Uterus (tissue), 4 donors: Measurements from ENCODE around the gene PPP1R3D. TPM values are rescaled to one million over a fixed set of nuclear protein-coding genes. Genes with fewer than 3 reads are reported as not detected.

Source experiments
- DNase-seq, 2 donors: peaks; one replicate each; pipeline ENCODE4 v3.0.0-alpha.2; 2019 to 2020
- H3K27ac ChIP-seq, 2 donors: fragments of 200-600 bp; sonication (generic); 1 replicate in 1 of 2; 2 replicates in 1 of 2; pipeline ENCODE4 v1.5.1; 2016 to 2018
- H3K27me3 ChIP-seq, 2 donors: fragments of 200-600 bp; sonication (generic); one replicate each; pipeline ENCODE4 v1.5.1; 2018 to 2019; ENCODE audit warnings: control low read depth in 1 of 2
- H3K36me3 ChIP-seq, 2 donors: fragments of 200-600 bp; sonication (generic); one replicate each; pipeline ENCODE4 v1.5.1; 2019; ENCODE audit warnings: control low read depth in 1 of 2
- H3K4me1 ChIP-seq, 2 donors: fragments of 200-600 bp; sonication (generic); one replicate each; pipeline ENCODE4 v1.5.1; 2018 to 2019; ENCODE audit warnings: control low read depth in 1 of 2
- H3K4me3 ChIP-seq, 2 donors: fragments of 200-600 bp; sonication (generic); 1 replicate in 1 of 2; 2 replicates in 1 of 2; pipeline ENCODE4 v1.5.1; 2018 to 2019; ENCODE audit warnings: mild to moderate bottlenecking in 1 of 2
- H3K9me3 ChIP-seq, 2 donors: fragments of 200-600 bp; sonication (generic); one replicate each; pipeline ENCODE4 v1.5.1; 2019; ENCODE audit warnings: control low read depth in 1 of 2
- POLR2A ChIP-seq, 2 donors: fragments of 450-650 bp; IDR thresholded peaks; one replicate each; pipeline ENCODE4 v1.6.1; 2016; ENCODE audit warnings: antibody characterized with exemption in 2 of 2, mild to moderate bottlenecking in 1 of 2, moderate library complexity in 1 of 2
- intact Hi-C: fragments of 100-400 bp; cut with DNase I; formaldehyde crosslinking; loops from one replicate; pipeline ENCODE4 v1.15.1; 2023; ENCODE audit warnings: low total_unique reads
- total RNA-seq, 4 donors: library from RNA; depleted of rRNA in 3 of 4; stranded (reverse); fragments of >200 nt in 3 of 4; gene quantifications; one replicate each; pipeline versions ENCODE4 v1.1.0 to v1.2.4, GENCODE V29; 2014 to 2023
- TF ChIP-seq, protein P1 (sequence below), 4 experiments: fragments of 200-600 bp in 2 of 4; fragments of 450-650 bp in 2 of 4; sonication (generic) in 2 of 4; IDR thresholded peaks; one replicate each; pipeline ENCODE4 v1.5.1; 2016 to 2019; ENCODE audit warnings: antibody characterized with exemption in 4 of 4, mild to moderate bottlenecking in 2 of 4, moderate library complexity in 1 of 4
- donor health status: DM: yes; HTN: yes; CAD: no.

Gene PPP1R3D
- total RNA-seq, 4 donors from 2014 or later, result 1.3 to 10.1 (median 8.7) TPM

GRCh38 chr20:59933849-59934585, 6.1 kb downstream of the PPP1R3D start:
- Histone ChIP-seq H3K9me3 (no peaks in the 10 kb centered on the region), H3K36me3 (no peaks in the 10 kb centered on the region), H3K4me1 (peaks cover 0 to 10% of the 10 kb centered on the region in 2 donors), H3K27ac (peak overlapping the region; percentile 81 to 83), H3K27me3 (no peaks in the 10 kb centered on the region), H3K4me3 (peak overlapping the region; percentile 53 to 74)
- DNase-seq, result peak; percentile 74
- TF ChIP-seq POLR2A (IDR thresholded peaks at IDR 0.05), result peak in 1 of 2 donors; percentile 30
- TF ChIP-seq, protein P1, sequence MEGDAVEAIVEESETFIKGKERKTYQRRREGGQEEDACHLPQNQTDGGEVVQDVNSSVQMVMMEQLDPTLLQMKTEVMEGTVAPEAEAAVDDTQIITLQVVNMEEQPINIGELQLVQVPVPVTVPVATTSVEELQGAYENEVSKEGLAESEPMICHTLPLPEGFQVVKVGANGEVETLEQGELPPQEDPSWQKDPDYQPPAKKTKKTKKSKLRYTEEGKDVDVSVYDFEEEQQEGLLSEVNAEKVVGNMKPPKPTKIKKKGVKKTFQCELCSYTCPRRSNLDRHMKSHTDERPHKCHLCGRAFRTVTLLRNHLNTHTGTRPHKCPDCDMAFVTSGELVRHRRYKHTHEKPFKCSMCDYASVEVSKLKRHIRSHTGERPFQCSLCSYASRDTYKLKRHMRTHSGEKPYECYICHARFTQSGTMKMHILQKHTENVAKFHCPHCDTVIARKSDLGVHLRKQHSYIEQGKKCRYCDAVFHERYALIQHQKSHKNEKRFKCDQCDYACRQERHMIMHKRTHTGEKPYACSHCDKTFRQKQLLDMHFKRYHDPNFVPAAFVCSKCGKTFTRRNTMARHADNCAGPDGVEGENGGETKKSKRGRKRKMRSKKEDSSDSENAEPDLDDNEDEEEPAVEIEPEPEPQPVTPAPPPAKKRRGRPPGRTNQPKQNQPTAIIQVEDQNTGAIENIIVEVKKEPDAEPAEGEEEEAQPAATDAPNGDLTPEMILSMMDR (IDR thresholded peaks at IDR 0.05), result peak; percentile 81 to 96 (median 92)
- intact Hi-C loops, result no loop called here

DNA sequence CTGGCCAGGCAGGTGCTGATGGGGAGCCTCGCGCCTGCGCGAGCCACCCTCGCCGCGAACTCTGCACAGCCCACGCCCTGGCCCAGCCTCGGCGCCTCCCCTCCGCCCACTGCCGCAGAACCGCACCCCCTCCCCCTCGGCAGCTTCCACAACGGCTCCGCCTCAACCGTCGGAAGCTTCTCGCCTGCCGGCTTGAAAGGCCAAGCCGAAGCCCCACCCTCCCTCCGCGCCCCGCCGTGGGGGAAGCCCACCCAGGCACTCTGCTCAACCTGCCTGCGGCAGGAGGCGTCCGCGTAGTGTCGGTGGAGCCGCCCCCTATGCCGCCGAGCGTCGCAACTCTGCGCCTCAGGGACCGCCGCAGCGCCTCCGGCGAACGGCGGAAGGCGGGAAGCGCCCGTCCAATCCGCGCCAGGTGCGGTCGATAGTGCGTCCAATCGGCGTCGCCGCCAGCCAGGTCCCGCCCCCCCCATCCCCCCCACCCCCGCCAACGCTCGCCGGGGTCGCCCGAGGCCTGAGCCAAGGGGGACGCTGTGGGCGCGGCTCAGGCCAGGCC, 6.7 kb downstream of the PPP1R3D start, which contains the start of gene SYCP2:
TSS of gene SYCP2 (minus strand) at position 342 of the 553 bp plus-strand sequence. CDS start 11,224 bp downstream, outside the sequence.
- Histone ChIP-seq H3K4me3 (peak within 1 kb of the TSS; percentile 53 to 74), H3K27me3 (no peaks in the 10 kb centered on the region), H3K27ac (peak within 1 kb of the TSS; percentile 81 to 83), H3K9me3 (no peaks in the 10 kb centered on the region), H3K4me1 (peaks cover 0 to 5% of the 10 kb centered on the region in 2 donors), H3K36me3 (no peaks in the 10 kb centered on the region)
- intact Hi-C loops, result no loop called here
- DNase-seq, result peak; percentile 30 to 40
- no peak for TF ChIP-seq POLR2A (IDR thresholded peaks at IDR 0.05)
- TF ChIP-seq, protein P1 (IDR thresholded peaks at IDR 0.05), result no peak

DNA sequence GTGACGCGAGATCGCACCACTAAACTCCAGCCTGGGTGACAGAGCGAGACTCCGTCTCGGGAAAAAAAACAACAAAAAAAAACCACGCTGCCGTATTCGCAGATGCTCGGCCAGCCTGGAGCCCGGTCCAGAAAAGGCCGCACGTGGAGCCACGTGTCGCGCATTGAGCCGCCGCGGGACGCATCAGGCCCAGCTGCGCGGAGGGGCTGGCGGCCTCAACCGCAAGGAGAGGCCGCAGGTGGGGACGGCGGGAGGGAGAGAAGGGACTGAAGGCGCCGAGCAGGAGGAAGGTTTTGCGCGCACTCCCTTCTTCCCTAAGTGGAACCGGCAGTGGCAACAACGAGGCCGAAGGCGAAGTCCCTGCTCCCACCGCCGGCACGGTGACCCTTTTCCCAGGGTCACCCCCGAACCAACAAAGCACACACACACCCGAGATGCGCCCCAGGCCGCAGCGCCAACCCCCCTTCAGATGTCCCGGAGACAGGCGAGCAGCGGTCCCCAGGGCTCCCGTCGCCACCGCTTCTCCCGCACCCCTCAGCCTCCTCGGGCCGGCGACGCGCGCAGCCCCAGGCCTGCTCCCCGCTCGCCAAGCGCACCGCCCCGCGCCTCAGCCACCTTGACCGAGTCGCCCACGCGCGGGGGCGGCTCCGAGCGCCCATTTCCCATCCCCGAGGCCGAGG, 7.3 kb downstream of the PPP1R3D start:
- peak in 1 of 2 donors; percentile 15 for DNase-seq

GRCh38 chr20:59931511-59932312, 8.4 kb downstream of the PPP1R3D start:
- H3K9me3 ChIP-seq, result no peaks in the 10 kb centered on the region
- no peaks in the 10 kb centered on the region for H3K36me3 ChIP-seq
- peaks cover 0 to 5% of the 10 kb centered on the region in 2 donors for H3K4me1 ChIP-seq
- intact Hi-C loops, result no loop called here
- no peak for DNase-seq
- TF ChIP-seq, protein P1 (IDR thresholded peaks at IDR 0.05), result no peak
- no peak for TF ChIP-seq POLR2A (IDR thresholded peaks at IDR 0.05)
- H3K27me3 ChIP-seq, result no peaks in the 10 kb centered on the region
- H3K4me3 ChIP-seq, result no peak overlapping the region
- no peak overlapping the region for H3K27ac ChIP-seq

More for the DNA sequence above, 7.3 kb downstream of the PPP1R3D start:
- TF ChIP-seq, protein P1 (IDR thresholded peaks at IDR 0.05), result no peak
- no peak for TF ChIP-seq POLR2A (IDR thresholded peaks at IDR 0.05)
- Histone ChIP-seq H3K4me1 (peaks cover 0 to 5% of the 10 kb centered on the region in 2 donors), H3K36me3 (no peaks in the 10 kb centered on the region), H3K27ac (no peak overlapping the region), H3K4me3 (no peak overlapping the region), H3K27me3 (no peaks in the 10 kb centered on the region), H3K9me3 (no peaks in the 10 kb centered on the region)
- intact Hi-C loops, result no loop called here
